HG03571 (cell line): ENCODE results near the gene ARHGDIA.

Experiments used
- ATAC-seq: cut with Tn5 transposase; IDR thresholded peaks from one replicate; pipeline ENCODE4 v1.9.1; 2021; ENCODE audit not compliant: unreplicated experiment

The ARHGDIA gene

DNA sequence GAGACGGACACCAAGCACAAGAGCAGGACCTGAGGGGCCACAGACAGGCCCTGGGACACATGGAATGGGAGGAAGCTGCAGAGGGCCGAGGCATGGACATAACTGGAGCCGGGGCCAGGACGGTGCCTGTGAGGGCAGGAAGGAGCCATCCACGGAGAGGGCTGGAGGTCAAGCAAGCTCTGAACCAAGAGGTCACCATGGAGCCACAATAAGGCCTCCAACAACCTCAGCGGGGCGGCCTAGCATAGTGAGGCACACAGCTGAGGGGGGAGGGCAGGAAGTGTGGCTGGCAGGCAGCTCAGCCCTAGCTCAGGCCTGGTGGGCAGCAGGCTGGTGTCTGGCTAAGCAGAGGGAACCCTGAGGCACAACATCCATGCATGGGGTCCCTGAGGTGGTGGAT is 42.5 kb downstream of the ARHGDIA start:
- ATAC-seq, result no peak

DNA sequence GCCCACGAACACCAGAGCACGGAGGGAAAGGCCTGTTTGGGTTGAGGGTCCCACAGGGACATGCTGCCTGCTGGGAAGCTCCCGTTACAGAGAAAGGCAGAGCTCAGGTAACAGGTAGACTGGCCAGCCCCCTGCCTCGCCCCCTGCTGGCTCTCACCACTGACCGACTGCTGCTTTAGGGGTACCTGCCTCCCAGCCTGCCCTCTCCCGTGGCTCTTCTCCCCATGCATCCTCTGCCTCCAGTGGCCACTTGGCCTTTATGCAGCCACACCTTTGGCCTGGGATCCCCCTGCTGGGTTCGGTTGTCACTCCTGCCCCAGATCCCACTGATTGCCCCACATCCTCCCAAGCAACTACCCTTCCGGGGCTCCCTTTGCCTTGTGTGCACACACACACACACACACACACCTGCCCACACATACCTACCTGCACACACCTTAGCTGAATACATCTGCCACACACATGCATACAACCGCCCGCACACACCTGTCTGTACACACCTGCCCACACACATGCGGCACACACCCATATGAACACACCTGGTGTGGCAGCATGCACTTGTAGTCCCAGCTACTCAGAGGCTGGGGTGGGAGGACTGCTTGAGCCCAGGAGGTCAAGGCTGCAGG is 45.2 kb downstream of the ARHGDIA start:
- ATAC-seq, result no peak

DNA sequence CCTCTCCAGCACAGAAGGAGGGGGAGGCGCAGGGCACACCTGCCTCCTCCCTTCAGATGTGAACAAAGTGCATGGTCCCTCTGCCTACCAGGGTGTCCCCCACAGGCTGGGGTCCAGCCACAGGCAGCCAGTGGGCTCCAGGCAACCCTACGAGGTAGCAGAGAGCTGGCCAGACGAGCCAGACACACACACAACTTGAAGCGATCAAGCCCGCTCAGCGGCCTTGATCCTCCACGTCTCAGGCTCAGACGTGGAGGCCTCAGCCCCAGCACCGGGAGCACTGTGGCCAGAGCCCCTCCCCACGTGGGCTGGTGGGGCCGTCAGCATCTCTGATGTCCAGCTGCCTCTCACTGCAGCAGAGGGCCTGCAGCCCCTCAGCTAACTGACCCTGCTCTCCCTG is 46.5 kb downstream of the ARHGDIA start:
- ATAC-seq, result no peak

DNA sequence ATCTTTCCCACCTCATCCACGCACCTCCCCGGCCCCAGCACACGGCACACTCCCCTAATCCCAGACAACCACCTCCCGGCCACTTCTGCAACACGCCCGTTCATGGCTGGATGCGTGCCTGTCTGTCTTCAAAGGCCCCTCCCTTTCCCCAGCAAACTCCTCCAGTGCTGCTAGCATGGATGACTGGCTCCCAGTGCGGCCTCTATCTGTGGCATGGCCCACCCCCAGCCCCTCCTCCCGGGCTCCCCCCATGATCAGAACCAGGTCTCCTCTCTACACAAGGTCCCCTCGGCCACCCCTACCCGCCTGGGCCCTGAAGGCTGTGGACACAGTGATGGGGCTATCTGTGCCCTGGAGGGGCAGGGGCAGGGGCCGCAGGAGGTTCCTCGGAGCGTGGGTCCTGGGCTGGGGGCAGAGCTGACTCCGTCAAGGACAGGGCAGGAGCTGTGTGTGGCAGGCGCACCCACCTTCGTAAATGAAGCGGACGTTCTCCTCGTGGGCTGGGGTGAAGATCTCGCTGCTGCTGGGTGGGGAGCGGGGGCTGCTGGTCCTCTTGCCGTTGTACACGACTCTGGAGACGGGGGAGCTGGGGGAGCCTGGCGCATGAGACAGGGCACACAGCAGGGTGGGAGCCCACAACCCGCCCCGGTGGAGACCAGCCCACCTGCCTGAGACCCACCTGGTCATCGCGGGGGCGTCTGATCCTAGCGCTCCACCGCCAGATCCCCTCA is 47.2 kb downstream of the ARHGDIA start:
- no peak for ATAC-seq

DNA sequence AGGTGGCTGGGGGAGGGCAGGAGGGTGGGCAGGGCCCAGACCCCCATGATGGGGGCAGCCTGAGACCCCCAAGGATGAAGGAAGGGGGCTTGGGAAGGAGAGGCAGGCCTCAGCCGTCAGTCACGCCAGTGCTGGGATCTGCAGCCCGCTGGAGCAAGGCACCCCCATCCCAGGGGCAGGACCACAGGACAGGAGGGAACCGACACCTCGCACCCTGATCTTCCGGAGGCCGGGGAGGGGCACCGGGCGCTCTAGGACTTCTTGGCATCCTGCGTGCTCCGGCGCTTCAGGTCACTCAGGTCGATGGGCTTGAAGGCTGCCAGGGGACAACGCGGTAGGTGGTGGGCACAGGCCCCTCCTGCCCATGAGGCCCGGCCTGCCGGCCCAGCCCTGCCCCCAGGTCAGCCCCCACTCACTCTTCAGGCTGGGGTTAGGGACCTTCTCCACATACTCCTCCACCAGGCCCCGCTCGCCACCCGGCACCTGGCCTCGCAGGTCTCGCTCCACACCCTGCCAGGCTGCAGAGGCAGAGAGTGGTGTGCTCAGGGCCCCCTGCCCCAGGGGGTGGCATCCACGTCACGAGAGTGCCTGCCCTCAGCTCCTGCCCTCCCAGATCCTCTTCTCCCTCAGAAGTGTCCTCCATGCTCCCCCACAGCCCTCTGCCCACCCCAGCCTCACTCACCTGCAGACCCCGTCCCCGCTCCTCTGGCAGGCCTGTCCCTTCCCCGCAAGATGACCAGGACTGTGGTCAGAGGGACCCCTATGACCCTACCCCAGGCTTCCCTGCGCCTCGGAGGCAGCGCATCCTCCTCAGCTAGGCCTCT is 47.9 kb downstream of the ARHGDIA start:
- ATAC-seq, result no peak

DNA sequence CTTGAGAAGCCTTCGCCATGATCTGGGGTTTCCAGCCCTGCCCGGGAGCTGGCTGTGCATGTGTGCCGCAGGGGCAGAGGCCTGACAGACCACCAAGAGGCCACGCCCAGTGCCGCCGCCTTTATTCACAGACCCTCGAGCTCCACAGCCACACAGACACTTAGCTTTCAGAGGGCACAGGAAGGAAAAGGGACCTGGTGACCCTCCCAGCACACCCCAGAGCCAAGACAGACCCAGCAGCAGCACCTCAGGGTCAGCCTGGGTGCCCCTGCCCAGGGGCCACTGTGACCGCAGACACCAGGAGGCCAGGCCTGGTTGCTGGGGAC is 48.9 kb downstream of the ARHGDIA start:
- no peak for ATAC-seq

DNA sequence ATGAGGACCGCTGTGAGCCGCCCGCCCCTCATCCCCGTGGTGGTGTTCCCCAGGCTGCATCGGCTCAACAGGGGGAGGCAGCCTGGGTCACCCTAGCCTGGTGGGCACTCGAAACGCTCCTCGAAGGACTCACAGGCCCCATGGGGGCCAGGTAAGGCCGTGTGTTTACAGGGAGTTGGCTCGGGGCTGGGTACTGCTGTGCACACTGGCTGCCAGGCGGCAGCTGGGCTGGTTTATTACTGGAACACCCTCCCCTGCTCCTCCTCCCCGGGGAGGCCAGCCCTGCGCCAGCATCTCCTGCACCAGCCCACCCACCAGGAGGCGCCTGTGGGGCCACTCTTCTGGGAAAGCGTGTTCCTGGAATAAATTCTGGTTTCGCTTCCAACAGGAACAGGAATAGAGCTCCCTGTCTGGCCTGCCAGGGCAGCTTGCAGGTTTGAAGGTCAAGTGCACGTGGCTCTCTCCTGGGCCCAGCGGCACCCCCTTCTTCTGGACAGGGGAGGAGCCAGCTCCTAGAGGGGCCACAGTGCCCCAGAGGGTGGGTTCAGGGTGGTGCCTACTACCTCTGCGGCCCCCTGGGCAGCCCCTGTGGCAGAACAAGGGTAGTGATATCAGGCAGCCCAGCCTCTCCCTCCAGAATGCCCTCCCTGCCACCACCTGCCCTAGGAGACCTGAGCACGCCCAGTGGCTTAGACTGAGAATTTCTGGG is 49.4 kb downstream of the ARHGDIA start:
- ATAC-seq, result no peak

DNA sequence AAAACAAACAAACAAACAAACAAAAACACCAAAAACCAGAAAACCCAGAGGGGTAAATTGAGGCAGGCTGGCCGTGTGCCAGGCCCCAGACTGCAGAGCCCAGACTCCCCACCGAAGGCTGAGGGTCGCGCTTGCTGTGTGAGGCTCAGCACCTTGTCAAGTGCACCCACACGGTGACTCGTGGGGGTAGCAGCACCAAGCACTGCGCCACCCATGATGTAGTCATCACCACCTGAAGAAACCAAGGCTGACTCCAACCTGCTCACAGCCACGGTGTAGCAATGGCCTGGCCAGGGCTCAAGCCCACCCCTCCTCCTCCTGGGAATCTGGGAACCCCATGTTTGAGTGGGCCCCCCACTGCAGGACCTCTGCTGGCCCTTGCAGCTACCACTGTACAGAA is 50.0 kb downstream of the ARHGDIA start:
- ATAC-seq, result no peak

DNA sequence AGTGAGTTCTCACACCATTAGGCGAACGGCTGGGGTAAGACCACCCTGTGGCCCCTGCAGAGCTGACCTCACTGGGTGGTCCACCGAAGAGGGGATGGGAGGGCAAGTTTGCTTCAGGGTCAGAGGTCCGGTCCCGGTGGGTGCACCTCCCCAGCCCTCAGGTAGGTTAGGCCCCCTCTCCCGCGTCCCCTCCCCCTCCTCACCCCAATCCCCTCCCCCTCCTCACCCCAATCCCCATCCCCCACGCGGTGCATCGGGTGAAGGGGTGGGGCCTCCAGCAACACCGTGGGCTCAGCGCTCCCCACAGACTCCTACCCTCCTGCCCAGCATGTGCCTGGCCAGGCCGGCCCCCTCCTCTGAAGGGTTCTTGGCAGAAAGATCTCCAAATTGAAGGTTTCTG is 51.4 kb downstream of the ARHGDIA start:
- ATAC-seq, result no peak

DNA sequence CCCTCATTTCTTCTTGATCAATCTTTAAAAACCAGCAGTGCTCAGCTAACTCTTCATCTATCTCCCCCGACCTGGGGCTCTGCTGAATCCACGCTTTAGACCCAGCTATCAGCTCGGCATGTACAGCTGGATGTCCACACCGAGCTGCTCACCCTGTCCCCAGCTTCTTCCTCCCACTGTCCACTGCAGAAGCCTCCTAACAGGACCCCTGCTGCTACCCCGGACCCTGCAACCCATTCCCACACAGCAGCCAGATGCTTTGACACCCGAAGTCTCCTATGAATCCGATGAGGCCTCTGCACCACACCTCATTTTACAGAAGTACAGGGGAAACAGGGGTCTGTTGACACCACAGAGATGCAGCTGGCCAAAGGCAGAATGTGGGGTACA is 53.4 kb downstream of the ARHGDIA start:
- ATAC-seq, result no peak
